Esophagus muscularis mucosa (tissue), 3 donors: ENCODE results near the gene TBCB.

Experiments
- POLR2A ChIP-seq: fragments of 450-650 bp; IDR thresholded peaks from one replicate; pipeline ENCODE4 v1.6.1; 2017; ENCODE audit warnings: antibody characterized with exemption, moderate library complexity, mild to moderate bottlenecking, low read depth
- TF ChIP-seq, protein P1 (sequence below), 3 experiments: fragments of 200-600 bp in 2 of 3; fragments of 450-650 bp in 1 of 3; sonication (generic) in 2 of 3; IDR thresholded peaks; one replicate each; pipeline ENCODE4 v1.5.1; 2017 to 2019; ENCODE audit warnings: antibody characterized with exemption in 3 of 3, mild to moderate bottlenecking in 2 of 3, moderate library complexity in 1 of 3

DNA sequence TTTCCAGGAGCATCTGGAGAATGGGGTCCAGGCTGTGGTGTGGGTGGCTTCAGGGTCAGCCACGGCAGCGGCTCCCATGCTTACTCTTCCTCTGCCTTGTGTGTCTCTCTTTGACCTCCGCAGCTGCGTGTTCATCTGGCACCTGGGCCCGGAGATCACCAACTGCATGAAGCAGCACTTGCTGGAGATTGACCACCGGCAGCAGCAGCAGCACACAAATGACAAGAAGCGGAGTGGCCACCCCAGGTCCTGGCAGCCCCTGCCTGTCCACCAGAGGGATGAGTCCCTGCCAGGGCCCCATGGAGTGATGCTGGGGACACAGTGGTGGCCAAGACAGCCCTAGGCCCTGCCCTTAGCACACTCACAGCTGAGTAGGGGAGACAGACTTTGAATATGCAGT, 22.7 kb upstream of the TBCB start:
- TF ChIP-seq, protein P1, sequence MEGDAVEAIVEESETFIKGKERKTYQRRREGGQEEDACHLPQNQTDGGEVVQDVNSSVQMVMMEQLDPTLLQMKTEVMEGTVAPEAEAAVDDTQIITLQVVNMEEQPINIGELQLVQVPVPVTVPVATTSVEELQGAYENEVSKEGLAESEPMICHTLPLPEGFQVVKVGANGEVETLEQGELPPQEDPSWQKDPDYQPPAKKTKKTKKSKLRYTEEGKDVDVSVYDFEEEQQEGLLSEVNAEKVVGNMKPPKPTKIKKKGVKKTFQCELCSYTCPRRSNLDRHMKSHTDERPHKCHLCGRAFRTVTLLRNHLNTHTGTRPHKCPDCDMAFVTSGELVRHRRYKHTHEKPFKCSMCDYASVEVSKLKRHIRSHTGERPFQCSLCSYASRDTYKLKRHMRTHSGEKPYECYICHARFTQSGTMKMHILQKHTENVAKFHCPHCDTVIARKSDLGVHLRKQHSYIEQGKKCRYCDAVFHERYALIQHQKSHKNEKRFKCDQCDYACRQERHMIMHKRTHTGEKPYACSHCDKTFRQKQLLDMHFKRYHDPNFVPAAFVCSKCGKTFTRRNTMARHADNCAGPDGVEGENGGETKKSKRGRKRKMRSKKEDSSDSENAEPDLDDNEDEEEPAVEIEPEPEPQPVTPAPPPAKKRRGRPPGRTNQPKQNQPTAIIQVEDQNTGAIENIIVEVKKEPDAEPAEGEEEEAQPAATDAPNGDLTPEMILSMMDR (IDR thresholded peaks at IDR 0.05) = no peak
- TF ChIP-seq POLR2A = no peak
